Stimulated activated naive CD4-positive, alpha-beta T cell treated with Interleukin-2 at 50 U/mL for 16 hours (primary cell): Measurements from ENCODE around the gene HERC6.
"Not testable (repeated sequence)": the region's sequence is repeated elsewhere in the genome, so short reads cannot be mapped to it uniquely, and the experiment has no call there.

ENCODE experiments used
- DNase-seq: peaks from one replicate; lab custom pipeline; 2025; lab: John Stamatoyannopoulos, UW

The HERC6 gene

DNA sequence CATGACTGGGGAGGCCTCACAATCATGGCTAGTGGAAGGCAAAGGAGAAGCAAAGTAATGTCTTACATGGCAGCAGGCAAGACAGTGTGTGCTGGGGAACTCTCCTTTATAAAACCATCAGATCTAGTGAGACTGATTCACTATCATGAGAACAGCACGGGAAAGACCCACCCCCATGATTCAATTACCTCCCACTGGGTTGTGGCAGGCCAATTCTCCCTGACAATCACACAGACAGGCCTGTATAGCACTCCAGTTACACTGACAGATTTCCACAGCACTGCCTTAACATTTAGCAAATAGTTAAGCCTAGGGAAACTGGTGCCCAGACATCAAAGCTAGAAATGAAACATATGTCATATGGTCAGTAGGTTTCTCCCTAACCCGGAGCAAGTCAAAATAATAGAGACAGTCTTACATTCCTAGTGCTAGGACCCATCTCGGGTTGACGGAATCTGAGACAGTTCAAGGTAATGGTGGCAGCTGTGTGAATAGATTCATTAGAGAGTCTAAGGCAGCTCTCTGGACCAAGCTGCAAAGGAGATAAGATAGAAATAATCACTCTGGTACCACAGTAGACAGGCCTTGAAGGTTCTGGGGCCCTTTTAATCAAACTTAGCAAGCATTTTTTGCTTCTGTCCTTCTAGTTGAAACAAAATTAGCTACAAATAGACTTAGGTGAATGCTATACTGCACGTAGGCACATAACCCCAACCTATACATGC is 68.9 kb downstream of the HERC6 start:
- DNase-seq = no peak

DNA sequence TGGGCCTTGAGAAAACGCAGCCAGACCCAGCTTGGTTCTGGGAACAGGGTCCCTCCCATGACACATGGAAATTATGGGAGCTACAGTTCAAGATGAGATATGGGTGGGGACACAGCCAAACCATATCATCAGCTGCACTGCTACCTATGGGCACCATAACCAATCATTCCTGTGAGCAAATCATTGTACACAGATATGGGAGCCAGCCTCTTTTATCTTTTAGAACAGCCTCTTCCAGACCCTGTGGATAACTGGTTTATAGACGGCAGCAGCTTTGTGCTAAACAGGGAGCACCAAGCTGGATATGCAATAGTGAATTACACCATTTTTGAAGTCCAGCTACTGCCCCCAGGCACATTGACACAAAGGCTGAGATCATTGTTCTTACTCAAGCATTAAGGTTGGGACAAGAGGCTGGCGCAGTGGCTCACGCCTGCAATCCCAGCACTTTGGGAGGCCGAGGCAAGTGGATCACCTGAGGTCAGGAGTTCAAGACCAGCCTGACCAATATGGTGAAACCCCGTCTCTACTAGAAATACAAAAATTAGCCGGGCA is 69.6 kb downstream of the HERC6 start:
- not testable (repeated sequence) for DNase-seq

DNA sequence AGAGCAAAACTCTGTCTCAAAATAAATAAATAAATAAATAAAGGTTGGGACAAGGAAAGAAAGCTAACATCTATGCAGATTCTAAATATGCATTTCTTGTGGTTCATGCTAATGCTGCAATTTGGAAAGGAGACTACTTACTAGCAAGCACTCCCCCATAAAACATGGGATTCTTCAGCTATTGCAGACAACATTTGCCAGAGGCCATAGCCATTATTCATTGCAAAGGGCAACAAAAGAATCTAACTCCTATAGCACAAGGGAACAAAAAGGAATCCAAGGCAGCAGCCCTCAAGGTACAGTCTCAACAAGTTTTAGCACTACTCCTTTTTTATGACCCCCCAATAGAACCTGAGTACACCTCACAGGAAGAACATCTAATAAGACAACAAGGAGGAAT is 70.2 kb downstream of the HERC6 start:
- no peak for DNase-seq

DNA sequence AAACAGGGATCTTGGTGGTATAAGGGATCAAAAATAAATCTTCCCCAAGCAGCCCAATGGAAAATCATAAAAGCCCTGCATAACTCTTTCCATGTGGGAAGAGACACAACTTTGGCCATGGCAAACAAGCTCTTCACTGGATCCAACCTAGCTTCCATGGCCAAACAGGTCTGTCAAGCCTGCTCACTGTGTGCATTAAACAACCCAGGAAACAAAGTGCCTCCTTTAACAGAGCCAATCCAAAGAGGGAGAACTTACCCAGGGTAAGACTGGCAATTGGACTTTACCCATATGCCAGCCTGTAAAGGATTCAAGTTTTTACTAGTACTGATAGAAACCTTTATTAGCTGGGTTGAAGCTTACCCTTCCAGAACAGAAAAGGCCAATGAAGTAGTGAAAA is 70.6 kb downstream of the HERC6 start:
- DNase-seq = no peak

DNA sequence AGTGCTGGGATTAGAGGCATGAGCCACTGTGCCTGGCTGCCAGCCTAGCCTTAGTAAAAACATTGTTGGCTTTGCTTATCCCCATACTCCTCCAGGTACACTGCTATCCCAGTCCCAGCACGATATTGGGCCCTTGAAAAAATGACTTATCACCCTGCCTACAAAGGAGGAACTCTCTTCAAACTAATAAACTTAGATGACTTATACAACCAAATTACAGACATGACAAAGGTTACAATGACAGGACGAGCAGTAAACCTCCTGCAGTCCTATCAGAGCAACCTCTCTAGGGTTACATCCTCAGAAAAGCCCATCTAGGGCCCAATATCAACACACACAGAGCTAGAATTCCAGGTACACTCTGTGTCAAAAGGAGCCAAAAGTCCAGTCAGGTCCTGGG is 72.6 kb downstream of the HERC6 start:
- DNase-seq = no peak

DNA sequence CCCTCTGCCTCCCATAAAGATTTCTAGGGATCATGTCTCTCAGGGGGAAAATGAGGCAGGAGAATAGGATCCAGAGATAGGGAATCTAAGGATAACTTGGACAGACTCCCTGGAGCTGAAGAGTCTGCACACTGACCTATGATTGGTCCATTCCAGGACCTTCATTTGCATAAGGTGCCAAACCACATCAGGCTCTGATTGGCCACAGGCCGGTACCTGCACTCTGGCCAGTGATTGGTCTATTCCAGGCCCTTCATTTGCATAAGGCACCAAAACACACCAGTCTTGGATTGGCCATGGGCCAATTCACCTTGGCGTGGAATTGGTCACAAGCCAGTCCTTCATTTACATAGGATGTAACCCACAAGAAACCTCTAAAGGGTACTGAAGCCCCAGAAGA is 74.3 kb downstream of the HERC6 start:
- no peak for DNase-seq

DNA sequence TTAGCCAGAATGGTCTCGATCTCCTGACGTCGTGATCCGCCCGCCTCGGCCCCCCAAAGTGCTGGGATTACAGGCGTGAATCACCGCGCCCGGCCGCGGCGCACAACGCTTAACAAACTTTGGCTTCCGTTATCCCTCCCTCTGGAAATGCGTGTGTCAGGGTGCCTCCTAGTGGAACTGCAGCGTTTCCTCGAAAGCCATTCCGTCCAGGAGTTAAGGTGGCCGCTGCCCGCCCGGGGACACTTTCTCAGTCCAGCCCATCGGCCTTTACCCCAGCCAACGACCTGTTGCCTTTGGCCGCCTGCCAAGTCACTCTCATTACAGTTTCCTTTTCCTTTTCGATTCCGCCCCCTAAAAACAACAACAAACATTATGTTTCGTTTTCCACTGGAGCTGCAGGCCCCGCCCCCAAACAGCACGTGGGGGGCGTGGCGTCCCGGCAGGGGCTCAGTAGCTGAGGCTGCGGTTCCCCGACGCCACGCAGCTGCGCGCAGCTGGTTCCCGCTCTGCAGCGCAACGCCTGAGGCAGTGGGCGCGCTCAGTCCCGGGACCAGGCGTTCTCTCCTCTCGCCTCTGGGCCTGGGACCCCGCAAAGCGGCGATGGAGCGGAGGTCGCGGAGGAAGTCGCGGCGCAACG is 78.1 kb downstream of the HERC6 start, which contains the start of gene HERC5:
Gene HERC5 (plus strand): TSS at position 450 of the 637 bp plus-strand sequence. CDS start 151 bp downstream, at position 601.
- peak; percentile 87 for DNase-seq

DNA sequence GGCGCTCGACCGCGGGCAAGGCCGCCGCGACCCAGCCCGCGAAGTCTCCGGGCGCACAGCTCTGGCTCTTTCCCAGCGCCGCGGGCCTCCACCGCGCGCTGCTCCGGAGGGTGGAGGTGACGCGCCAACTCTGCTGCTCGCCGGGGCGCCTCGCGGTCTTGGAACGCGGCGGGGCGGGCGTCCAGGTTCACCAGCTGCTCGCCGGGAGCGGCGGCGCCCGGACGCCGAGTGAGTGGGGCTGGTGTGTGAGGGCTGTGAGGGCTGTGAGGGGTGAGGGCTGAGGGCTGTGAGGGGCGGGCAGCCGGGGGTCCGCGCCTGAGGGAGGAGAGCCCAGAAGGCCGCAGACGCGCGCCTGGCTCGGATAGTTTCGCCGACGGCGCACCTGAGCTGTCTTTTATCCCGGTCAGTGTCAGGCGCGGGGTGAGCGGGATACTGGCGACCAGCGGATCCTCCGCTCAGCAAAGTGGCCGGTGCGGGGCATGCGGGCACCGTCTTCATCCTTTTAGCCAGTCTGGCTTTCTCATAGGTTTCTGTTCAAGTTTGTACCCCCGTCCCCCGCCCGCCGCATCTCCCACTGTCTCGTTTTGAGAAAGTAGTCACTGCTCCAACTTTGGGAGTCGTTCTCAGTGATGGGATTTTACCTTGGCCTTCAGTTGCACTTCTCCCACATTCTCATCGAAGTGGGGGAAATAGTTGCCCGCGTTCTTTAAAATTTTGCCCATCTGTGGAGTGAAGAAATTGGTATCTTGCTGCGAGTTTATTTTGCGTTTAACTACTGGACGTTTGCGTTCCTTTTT is 78.9 kb downstream of the HERC6 start:
- DNase-seq = peak; percentile 40

DNA sequence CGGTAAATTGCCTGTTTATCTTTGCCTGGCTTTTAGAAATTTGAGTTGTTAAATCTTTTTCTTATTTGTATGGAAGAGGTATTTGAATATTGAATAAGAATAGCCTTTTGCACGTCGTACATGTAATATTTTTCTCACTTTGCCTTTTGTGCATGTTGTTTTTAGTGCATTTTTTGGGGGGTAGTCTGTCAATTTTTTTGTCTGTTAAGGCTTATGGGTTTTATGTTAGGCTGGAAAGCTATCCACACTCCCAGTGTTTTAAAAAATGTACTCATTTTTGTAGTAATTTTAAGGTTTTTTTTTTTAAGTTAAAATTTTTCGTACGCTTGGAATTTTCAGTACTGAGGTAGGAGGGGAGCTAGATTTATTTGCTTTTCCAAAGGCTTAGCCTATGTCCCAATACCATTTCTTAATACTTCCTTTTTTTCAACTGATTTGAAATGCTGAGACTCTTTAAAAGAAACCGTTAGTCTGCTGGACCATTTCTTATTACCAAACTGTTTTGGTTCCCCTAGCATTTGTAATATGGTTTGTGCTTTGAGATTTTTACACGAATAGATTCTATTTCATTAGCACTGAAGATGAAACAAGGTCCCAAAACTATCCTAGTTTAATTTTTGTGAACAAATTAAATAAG is 79.6 kb downstream of the HERC6 start:
- no peak for DNase-seq

DNA sequence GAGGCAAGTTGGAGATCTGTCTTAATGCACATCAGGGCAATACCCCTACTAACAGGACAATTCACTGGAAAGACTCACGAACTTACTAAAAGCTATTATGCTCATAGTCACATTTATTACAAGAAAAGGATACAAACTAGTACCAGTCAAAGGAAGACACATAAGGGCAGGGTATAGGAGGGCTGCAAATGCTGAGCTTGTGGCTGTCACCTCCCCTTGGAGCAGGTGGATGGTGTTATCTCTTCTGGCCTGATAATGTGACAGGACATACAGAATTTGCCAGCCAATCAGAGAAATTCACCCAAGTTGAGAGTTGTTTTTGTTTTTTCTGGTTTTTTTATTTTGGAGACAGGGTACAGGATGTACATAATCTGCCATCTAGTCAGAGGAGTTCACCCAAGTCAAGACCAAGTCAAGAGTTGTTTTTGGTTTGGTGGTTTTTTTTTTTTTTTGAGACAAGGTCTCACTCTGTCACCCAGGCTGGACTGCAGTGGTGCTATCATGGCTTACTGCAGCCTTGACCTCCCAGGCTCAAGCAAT is 87.1 kb downstream of the HERC6 start:
- DNase-seq = no peak

DNA sequence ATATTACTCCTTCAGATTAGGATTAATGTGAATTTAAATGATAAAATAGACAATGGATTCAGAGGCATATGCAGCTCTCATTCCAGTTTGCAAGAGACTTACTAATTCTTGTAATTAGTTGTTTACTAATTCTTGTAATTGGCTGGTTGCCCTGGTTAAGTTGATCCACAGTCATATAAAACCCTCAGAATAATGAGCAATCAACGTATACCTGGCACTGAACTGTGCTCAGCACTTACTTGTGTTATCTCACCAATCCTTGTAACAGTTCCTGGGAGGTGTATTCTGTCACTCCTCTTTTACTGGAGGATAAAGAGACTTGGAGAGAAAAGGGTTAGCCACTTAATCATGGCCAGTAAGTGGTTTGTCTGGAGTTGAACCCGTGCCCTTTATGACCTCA is 88.7 kb downstream of the HERC6 start:
- no peak for DNase-seq

DNA sequence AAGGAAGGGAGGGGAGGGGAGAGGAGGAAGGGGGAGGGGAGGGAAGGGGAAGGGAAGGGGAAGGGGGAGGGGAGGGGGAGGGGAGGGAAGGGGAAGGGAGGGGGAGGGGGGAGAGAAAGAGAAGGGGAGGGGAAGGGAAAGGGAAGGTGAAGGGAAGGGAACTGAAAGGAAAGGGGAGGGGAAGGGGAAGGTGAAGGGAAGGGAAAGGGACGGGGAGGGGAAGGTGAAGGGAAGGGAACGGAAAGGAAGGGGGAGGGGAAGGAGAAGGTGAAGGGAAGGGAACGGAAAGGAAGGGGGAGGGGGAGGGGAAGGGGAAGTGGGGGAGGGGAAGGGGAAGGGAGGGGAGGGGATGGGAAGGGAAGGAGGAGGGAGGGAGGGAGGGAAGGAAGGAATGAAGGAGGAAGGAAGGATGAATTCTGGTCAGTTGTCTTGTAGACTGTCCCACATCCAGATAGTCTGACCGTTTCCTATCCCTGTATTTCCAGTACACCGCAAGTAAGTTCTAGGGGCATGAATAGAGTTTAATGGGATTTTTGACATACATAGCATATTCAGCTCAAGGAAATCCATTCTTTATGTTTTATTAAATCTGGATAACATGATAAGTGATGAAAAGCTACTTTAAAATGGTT is 98.7 kb downstream of the HERC6 start:
- DNase-seq = no peak

DNA sequence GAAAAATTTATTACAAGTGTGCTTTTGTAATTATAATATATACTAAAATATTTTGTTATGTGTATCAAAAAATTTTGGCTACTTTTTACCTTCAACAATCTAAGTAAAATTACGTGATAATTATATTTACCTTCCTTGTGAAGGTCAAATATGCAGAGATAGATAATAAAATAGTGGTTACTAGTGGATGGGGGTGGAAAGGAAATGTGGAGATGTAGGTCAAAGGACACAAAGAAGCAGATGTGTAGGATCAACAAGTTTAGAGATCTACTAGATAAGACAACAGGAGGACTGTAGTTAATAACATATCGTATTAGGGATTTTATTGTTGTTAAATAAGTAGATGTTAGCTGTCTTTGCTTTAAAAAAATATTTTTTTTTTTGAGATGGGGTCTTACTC is 99.6 kb downstream of the HERC6 start:
- no peak for DNase-seq

DNA sequence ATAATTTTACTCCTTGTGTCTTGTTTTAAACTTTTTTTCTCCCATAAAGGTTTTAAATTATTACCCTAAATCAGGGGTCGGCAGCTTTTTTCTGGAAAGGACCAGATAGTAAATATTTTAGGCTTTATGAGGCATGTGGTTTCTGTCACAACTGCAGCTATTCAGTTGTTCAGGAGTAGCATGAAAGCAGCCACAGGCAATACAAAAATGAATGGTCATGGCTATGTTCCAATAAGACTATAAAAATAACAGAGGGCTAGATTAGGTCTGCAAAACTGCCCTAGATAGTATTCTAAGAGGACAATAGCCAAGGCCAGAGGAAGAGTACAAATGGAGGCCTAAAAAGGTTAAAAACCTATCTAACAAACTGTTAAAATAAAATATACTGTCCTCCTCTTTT is 102.9 kb downstream of the HERC6 start:
- DNase-seq = no peak

DNA sequence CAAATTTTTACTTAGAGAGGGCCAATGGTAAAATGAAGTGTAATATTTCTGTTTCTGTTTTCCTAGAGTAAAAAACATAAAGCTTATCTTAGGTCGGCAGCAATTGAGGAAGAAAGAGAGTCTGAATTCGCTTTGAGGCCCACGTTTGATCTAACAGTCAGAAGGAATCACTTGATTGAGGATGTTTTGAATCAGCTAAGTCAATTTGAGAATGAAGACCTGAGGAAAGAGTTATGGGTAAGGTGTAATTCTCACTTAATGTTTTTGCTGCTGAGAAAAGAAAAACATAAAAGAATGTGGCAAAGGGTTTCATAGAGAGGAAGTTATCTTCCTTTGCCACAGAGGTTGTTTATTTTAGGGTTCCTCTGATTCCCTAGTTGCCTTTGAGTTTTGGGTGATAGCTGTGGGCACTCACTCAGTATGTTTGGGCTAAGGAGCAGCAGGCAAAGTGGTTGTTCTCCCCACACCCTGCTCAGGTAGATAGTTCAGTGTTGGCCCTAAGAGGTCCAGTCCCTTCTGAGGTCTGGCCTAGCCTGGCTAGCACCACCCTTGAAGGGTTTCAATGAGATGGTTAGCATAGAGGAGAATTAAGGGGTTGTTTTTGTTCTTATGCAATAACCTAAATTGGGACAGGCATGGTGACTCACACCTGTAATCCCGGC is 110.6 kb downstream of the HERC6 start:
- no peak for DNase-seq
